GM13976 (cell line): ENCODE data around the gene ZNF141.
"Not testable (repeated sequence)": the region's sequence is repeated elsewhere in the genome, so short reads cannot be mapped to it uniquely, and the experiment has no call there.

ENCODE experiments used
- DNase-seq: peaks from one replicate; pipeline ENCODE4 v3.0.0; 2012; ENCODE audit warnings: low spot score
- in situ Hi-C: fragments of 300-500 bp; cut with MboI; formaldehyde crosslinking; loops from one replicate; pipeline ENCODE4 v1.12.0; 2022; ENCODE audit warnings: low sequenced_read_pairs, mixed read lengths, inconsistent platforms; ENCODE audit not compliant: unreplicated experiment
- TF ChIP-seq, protein P1 (sequence below): IDR thresholded peaks from 2 replicates; pipeline ENCODE4 v1.5.1; 2012; ENCODE audit warnings: borderline replicate concordance, mild to moderate bottlenecking; ENCODE audit not compliant: insufficient read depth; ENCODE audit errors: extremely low read depth, missing control alignments, control extremely low read depth

ZNF141 gene

GRCh38 chr4:337143-337931 lies at the start of gene ZNF141:
Gene ZNF141, plus strand, starts transcription at chr4:337814. Its CDS starts 170 bp downstream, at chr4:337984.
- DNase-seq = peak; percentile 98
- TF ChIP-seq, protein P1, sequence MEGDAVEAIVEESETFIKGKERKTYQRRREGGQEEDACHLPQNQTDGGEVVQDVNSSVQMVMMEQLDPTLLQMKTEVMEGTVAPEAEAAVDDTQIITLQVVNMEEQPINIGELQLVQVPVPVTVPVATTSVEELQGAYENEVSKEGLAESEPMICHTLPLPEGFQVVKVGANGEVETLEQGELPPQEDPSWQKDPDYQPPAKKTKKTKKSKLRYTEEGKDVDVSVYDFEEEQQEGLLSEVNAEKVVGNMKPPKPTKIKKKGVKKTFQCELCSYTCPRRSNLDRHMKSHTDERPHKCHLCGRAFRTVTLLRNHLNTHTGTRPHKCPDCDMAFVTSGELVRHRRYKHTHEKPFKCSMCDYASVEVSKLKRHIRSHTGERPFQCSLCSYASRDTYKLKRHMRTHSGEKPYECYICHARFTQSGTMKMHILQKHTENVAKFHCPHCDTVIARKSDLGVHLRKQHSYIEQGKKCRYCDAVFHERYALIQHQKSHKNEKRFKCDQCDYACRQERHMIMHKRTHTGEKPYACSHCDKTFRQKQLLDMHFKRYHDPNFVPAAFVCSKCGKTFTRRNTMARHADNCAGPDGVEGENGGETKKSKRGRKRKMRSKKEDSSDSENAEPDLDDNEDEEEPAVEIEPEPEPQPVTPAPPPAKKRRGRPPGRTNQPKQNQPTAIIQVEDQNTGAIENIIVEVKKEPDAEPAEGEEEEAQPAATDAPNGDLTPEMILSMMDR = no peak
- in situ Hi-C loops = no loop called here

- TF ChIP-seq, protein P1 = no peak
- in situ Hi-C loops = no loop called here
- DNase-seq = no peak
Measured at GRCh38 chr4:288891-289290, 48.7 kb upstream of the ZNF141 start.

DNA sequence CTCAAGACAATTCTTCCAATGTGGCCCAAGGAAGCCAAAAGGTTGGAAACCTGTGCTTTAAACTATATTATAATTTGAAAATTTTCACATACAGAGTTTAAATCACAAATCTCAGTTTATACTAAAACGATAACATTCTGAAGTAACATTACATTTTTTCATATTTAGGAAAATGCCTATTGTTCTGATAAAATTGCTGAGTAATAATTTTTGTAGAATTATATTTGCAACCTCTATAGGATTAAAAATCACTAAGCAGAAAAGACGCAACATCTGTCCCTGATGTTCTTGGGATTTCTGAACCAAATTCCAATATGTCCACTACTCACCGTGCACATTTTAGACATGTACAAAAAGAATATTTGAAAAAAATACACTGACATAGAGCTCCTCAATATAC lies 42.9 kb upstream of the ZNF141 start:
- TF ChIP-seq, protein P1 = no peak
- in situ Hi-C loops = no loop called here

DNA sequence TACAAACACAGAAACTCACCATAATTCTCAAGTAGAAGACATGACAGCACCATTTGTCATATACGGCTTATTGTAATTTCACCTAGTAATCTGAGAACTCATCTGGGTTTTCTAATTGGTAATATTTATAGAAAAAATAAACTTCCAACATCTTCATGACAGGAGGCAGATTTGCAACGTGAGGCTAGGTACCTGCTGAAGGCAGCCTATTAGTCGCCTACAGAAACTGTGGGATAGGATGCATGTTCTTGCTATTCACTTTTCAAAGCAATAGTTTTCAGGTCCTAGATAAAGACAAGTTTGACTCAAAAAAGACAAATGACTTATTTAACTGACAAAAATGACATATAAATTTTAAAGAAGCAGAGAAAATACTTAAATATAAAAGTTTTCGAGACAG lies 35.2 kb upstream of the ZNF141 start:
- TF ChIP-seq, protein P1 = no peak
- in situ Hi-C loops = no loop called here
- no peak for DNase-seq

More for the DNA sequence above, 42.9 kb upstream of the ZNF141 start:
- DNase-seq = no peak

GRCh38 chr4:304516-304915 lies 33.1 kb upstream of the ZNF141 start:
- in situ Hi-C loops, DNase-seq: not testable (repeated sequence)

DNA sequence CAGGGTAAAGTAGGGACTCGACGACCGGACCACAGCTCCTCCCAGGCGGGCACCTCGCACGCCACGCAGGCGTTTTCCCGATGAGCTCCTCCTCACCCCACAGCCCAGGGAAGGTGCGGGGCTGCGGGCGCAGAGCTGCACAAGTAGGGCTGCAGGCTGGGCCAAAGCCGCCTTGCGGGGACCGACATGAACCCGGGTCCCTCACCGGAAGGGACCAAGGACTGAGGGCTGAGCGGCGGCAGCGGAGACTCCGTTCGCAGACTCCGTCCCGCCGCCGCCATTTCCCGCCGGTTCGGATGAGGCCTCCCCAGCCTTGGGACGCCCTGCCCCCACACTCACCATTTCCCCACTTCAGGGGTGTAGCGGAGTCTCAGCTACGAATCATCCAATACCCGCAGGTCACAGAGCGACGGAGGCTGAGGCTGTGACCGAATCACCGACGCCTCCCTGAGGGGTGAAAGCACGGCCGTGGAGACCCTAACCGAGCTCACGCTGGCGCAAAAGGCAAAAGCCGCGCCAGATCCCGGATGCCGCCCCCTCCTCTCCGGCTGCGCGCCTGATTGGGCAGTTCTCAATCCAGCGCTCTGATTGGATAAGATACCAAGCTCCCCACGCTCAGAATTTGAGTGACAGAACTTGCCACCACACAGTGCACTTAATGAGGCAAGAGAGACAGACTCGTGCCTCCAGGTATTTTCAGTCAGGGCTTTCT lies 32.5 kb upstream of the ZNF141 start, which contains the start of gene ZNF732:
Gene ZNF732 (minus strand): TSS at position 506 of the 712 bp plus-strand sequence. CDS start 164 bp downstream, at position 342.
- no peak for DNase-seq
- in situ Hi-C loops = no loop called here
- TF ChIP-seq, protein P1 = no peak

DNA sequence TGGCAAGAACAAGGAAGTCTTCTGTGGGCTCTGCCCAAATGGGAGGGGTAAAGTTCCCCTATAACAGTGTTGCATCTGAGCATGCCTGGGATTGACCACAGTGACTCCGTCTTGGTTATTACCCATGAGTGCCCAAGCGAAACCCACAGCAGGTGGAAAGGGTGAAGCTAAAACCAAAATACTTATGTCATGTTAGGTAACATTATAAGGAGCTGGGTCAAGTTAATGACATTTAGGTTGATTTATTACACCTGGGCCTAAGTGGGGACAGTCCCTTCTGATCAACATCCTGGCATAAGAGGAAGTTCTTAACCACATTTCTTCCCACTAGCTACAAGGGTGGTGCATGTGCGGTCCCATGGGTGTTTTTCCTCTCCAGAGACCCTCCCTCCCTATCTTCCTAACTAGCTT lies 31.1 kb upstream of the ZNF141 start:
- TF ChIP-seq, protein P1 = no peak
- in situ Hi-C loops = no loop called here
- DNase-seq = peak; percentile 28
